Embryonic facial prominence (tissue), 1 donor: ENCODE measurements around the gene VAPB.

Source experiments
- DNase-seq: peaks from one replicate; pipeline ENCODE4 v3.0.0-alpha.2; 2016; ENCODE audit errors: extremely low spot score

The VAPB gene

GRCh38 chr20:58377766-58378401 lies 11.1 kb upstream of the VAPB start:
- no peak for DNase-seq

GRCh38 chr20:58378704-58379103 lies 10.3 kb upstream of the VAPB start:
- DNase-seq, result no peak

GRCh38 chr20:58381627-58382026 lies 7.4 kb upstream of the VAPB start:
- DNase-seq, result no peak

- no peak for DNase-seq
Measured at GRCh38 chr20:58382096-58382495, 6.9 kb upstream of the VAPB start.

- no peak for DNase-seq
Measured at GRCh38 chr20:58384821-58385220, 4.2 kb upstream of the VAPB start.

- no peak for DNase-seq
Measured at GRCh38 chr20:58388028-58388601, 914 bp upstream of the VAPB start.

- no peak for DNase-seq
Measured at GRCh38 chr20:58389324-58389967, 417 bp downstream of the VAPB start.

- DNase-seq, result no peak
Measured at GRCh38 chr20:58389968-58390658, 1.1 kb downstream of the VAPB start.

- DNase-seq, result no peak
Measured at GRCh38 chr20:58390659-58391035, 1.6 kb downstream of the VAPB start.

GRCh38 chr20:58392286-58392685 lies 3.3 kb downstream of the VAPB start:
- no peak for DNase-seq

- DNase-seq, result no peak
Measured at GRCh38 chr20:58393299-58393698, 4.3 kb downstream of the VAPB start.

- DNase-seq, result no peak
Measured at GRCh38 chr20:58394801-58395200, 5.8 kb downstream of the VAPB start.

- no peak for DNase-seq
Measured at GRCh38 chr20:58395604-58396003, 6.6 kb downstream of the VAPB start.

GRCh38 chr20:58397429-58397828 lies 8.4 kb downstream of the VAPB start:
- DNase-seq, result no peak

- no peak for DNase-seq
Measured at GRCh38 chr20:58398254-58398653, 9.2 kb downstream of the VAPB start.

GRCh38 chr20:58399926-58400325 lies 10.9 kb downstream of the VAPB start:
- no peak for DNase-seq

GRCh38 chr20:58401162-58401561 lies 12.1 kb downstream of the VAPB start:
- DNase-seq, result no peak

GRCh38 chr20:58402305-58402704 lies 13.3 kb downstream of the VAPB start:
- DNase-seq, result no peak

GRCh38 chr20:58402827-58403226 lies 13.8 kb downstream of the VAPB start:
- DNase-seq, result no peak

- no peak for DNase-seq
Measured at GRCh38 chr20:58403272-58403671, 14.2 kb downstream of the VAPB start.

GRCh38 chr20:58405504-58406291 lies 16.7 kb downstream of the VAPB start:
- DNase-seq, result no peak

GRCh38 chr20:58406422-58407001 lies 17.5 kb downstream of the VAPB start:
- no peak for DNase-seq
